SK-N-SH (cell line): ENCODE results near the gene PSMG4. TPM values are rescaled to one million over a fixed set of nuclear protein-coding genes. Genes with fewer than 3 reads are reported as not detected.

Experiments
- CTCF ChIA-PET: fragments of 300-600, 350-600 bp; formaldehyde crosslinking; extraction: SDS; loops from one replicate; lab custom pipeline; 2021; lab: Yijun Ruan, JAX
- POLR2A ChIA-PET: fragments of 350-600 bp; sonication (Branson Sonifier 250); formaldehyde crosslinking; extraction: SDS; loops from one replicate; lab custom pipeline; 2020; ENCODE audit warnings: antibody characterized with exemption, inconsistent platforms; lab: Yijun Ruan, JAX
- DNase-seq: peaks from one replicate; pipeline ENCODE4 v3.0.0; 2012
- H2AFZ ChIP-seq: fragments of 200-600 bp; sonication (generic); 2 replicates; pipeline ENCODE4 v1.8.1; 2016; ENCODE audit warnings: antibody characterized with exemption, mild to moderate bottlenecking, low read depth
- H3F3A ChIP-seq: fragments of 200-600 bp; sonication (generic); replicated peaks from 2 replicates; pipeline ENCODE3; 2016; ENCODE audit warnings: antibody characterized with exemption, mild to moderate bottlenecking; ENCODE audit not compliant: insufficient read depth
- H3K27ac ChIP-seq, 2 experiments: fragments of 200-500 bp in 1 of 2; fragments of 200-600 bp in 1 of 2; sonication (Bioruptor generic) in 1 of 2; sonication (generic), shearing (Covaris generic) in 1 of 2; 2 replicates each; pipeline versions ENCODE4 v1.5.1 to v1.6.1; 2014 to 2016; ENCODE audit warnings: low read depth in 2 of 2, inconsistent platforms in 1 of 2, low read length in 1 of 2, mild to moderate bottlenecking in 1 of 2, mixed read lengths in 1 of 2
- H3K27me3 ChIP-seq: fragments of 200-600 bp; sonication (generic), shearing (Covaris generic); 2 replicates; pipeline ENCODE4 v1.6.1; 2016; ENCODE audit warnings: mixed run types; ENCODE audit not compliant: insufficient read depth
- H3K36me3 ChIP-seq, 2 experiments: fragments of 200-500 bp in 1 of 2; fragments of 200-600 bp in 1 of 2; sonication (Bioruptor generic) in 1 of 2; sonication (generic) in 1 of 2; replicated peaks in 1 of 2; 2 replicates each; pipeline versions ENCODE3 to v1.5.1; 2014 to 2016; ENCODE audit warnings: low read length in 1 of 2, mild to moderate bottlenecking in 1 of 2; ENCODE audit not compliant: insufficient read depth in 2 of 2, control insufficient read depth in 1 of 2
- H3K4me1 ChIP-seq, 2 experiments: fragments of 200-500 bp in 1 of 2; fragments of 200-600 bp in 1 of 2; sonication (Bioruptor generic) in 1 of 2; sonication (generic), shearing (Covaris generic) in 1 of 2; 2 replicates each; pipeline versions ENCODE4 v1.5.1 to v1.6.1; 2014 to 2016; ENCODE audit warnings: low read depth in 1 of 2, low read length in 1 of 2, mixed run types in 1 of 2; ENCODE audit not compliant: insufficient read depth in 2 of 2, control insufficient read depth in 1 of 2
- H3K4me2 ChIP-seq: fragments of 200-600 bp; sonication (generic), shearing (Covaris generic); 2 replicates; pipeline ENCODE4 v1.6.1; 2017; ENCODE audit warnings: mixed run types
- H3K4me3 ChIP-seq, 2 experiments: fragments of 200-500 bp in 1 of 2; fragments of 200-600 bp in 1 of 2; sonication (Bioruptor generic) in 1 of 2; sonication (generic), shearing (Covaris generic) in 1 of 2; 2 replicates each; pipeline versions ENCODE4 v1.5.1 to v1.8.1; 2014 to 2016; ENCODE audit warnings: low read depth in 2 of 2, inconsistent platforms in 1 of 2, low read length in 1 of 2, mild to moderate bottlenecking in 1 of 2, mixed read lengths in 1 of 2, moderate library complexity in 1 of 2
- H3K79me2 ChIP-seq: fragments of 200-600 bp; sonication (generic); 2 replicates; pipeline ENCODE4 v1.8.1; 2017; ENCODE audit warnings: mild to moderate bottlenecking; ENCODE audit not compliant: insufficient read depth
- H3K9ac ChIP-seq: fragments of 200-600 bp; sonication (generic); 2 replicates; pipeline ENCODE4 v1.6.1; 2017; ENCODE audit warnings: mixed run types
- H3K9me2 ChIP-seq: fragments of 200-600 bp; sonication (generic); 2 replicates; pipeline ENCODE4 v1.6.1; 2017; ENCODE audit warnings: mixed run types
- H3K9me3 ChIP-seq: fragments of 200-600 bp; sonication (generic); 2 replicates; pipeline ENCODE4 v1.6.1; 2017; ENCODE audit warnings: mixed run types, mild to moderate bottlenecking, moderate library complexity
- H4K20me1 ChIP-seq: fragments of 200-600 bp; sonication (generic); 2 replicates; pipeline ENCODE4 v1.6.1; 2017; ENCODE audit warnings: mild to moderate bottlenecking, mixed run types; ENCODE audit not compliant: insufficient read depth
- EP300 ChIP-seq, 2 experiments: IDR thresholded peaks; 2 replicates each; pipeline versions ENCODE4 v1.4.0 to v1.6.1; 2012; ENCODE audit warnings: borderline replicate concordance in 1 of 2, low read depth in 1 of 2, low read length in 1 of 2
- EZH2phosphoT487 ChIP-seq: fragments of 200-600 bp; sonication (generic); IDR thresholded peaks from 2 replicates; pipeline ENCODE4 v1.6.1; 2017; ENCODE audit warnings: low read depth, mixed run types, mild to moderate bottlenecking, antibody characterized with exemption, moderate library complexity, borderline replicate concordance
- FOXJ3 ChIP-seq: sonication (generic); formaldehyde crosslinking; IDR thresholded peaks from 2 replicates; pipeline ENCODE4 v1.5.1; 2020; ENCODE audit warnings: mild to moderate bottlenecking, missing genetic modification reagents
- GATA2 ChIP-seq: sonication (generic); formaldehyde crosslinking; IDR thresholded peaks from 2 replicates; pipeline ENCODE4 v1.5.0; 2020; ENCODE audit warnings: mild to moderate bottlenecking, missing genetic modification reagents
- JUND ChIP-seq: IDR thresholded peaks from 2 replicates; pipeline ENCODE4 v1.4.0; 2012
- POLR2AphosphoS5 ChIP-seq: IDR thresholded peaks from 2 replicates; pipeline ENCODE4 v1.6.1; 2012; ENCODE audit warnings: low read depth, low read length
- TCF12 ChIP-seq: IDR thresholded peaks from 2 replicates; pipeline ENCODE4 v1.4.0; 2012
- WGBS: methylation state at CpG from one replicate; pipeline ENCODE4 v1.1.6; 2017; ENCODE audit warnings: low lambda C conversion rate; 5-methylcytosine and 5-hydroxymethylcytosine counted together
- polyA plus RNA-seq, 3 experiments: library from polyadenylated mRNA; depleted of rRNA; stranded (reverse); fragments of >200 nt; gene quantifications; 2 replicates each; pipeline ENCODE4 v1.2.3, GENCODE V29; 2012
- TF ChIP-seq, protein P1 (sequence below): IDR thresholded peaks from 2 replicates; pipeline ENCODE4 v1.4.0; 2012; ENCODE audit warnings: low read depth, borderline replicate concordance
- TF ChIP-seq, protein P2 (sequence below): fragments of 150-350 bp; IDR thresholded peaks from 2 replicates; pipeline ENCODE4 v1.6.1; 2017; ENCODE audit warnings: antibody characterized with exemption, low read length, low read depth, borderline replicate concordance
- TF ChIP-seq, protein P3 (sequence below): fragments of 200-600 bp; sonication (generic); IDR thresholded peaks from 2 replicates; pipeline ENCODE4 v1.6.1; 2017; ENCODE audit warnings: antibody characterized with exemption, mild to moderate bottlenecking, moderate library complexity
- TF ChIP-seq, protein P4 (sequence below): IDR thresholded peaks from 2 replicates; pipeline ENCODE4 v1.6.1; 2012; ENCODE audit warnings: mild to moderate bottlenecking, low read depth, low read length, moderate library complexity
- TF ChIP-seq, protein P5 (sequence below): IDR thresholded peaks from 2 replicates; pipeline ENCODE4 v1.4.0; 2012; ENCODE audit warnings: low read depth, borderline replicate concordance
- TF ChIP-seq, protein P6 (sequence below): IDR thresholded peaks from 2 replicates; pipeline ENCODE4; 2012

Gene PSMG4
- polyA plus RNA-seq, 1 of the 3 experiments (the other 2 are of a cell fraction), result 61.3 TPM

DNA sequence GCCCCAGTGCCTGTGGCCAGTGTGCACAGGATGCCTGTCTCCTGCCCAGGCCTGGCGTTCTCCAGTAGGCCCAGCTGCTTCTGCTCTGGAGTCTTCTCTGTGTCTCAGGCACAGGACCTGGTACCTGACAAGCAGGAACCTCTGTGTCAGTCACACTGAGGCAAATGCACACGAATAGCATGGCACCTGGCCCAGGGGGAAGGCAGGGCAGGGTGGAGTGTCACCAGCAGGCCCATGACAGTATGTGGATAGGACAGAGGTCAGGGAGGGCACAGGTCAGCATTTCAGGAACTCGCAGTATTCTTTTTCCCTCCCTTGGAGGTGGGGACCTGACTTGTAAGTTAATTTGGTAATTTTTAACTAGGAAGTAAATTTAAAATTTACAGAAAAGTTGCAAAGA is 5.6 kb downstream of the PSMG4 start:
- H3K36me3 ChIP-seq, result peaks cover 3 to 42% of the 10 kb centered on the region in 2 experiments
- ChIA-PET CTCF (interaction anchor here (0.5 to 7.5 kb wide), 4 partner anchors 12 to 56 kb away, joined by 3 to 48 read pairs (median 6); no protein-coding TSS in a partner anchor), POLR2A (no interaction called here)
- H3K9ac ChIP-seq, result no peak overlapping the region
- TF ChIP-seq EP300 (IDR thresholded peaks at IDR 0.05; ENCODE audit: borderline replicate concordance in 1 of 2, low read depth in 1 of 2, low read length in 1 of 2), result no peak
- TF ChIP-seq GATA2, result no peak
- TF ChIP-seq, protein P1, sequence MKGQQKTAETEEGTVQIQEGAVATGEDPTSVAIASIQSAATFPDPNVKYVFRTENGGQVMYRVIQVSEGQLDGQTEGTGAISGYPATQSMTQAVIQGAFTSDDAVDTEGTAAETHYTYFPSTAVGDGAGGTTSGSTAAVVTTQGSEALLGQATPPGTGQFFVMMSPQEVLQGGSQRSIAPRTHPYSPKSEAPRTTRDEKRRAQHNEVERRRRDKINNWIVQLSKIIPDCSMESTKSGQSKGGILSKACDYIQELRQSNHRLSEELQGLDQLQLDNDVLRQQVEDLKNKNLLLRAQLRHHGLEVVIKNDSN, result no peak
- no peak for TF ChIP-seq TCF12
- TF ChIP-seq POLR2AphosphoS5, result no peak
- TF ChIP-seq, protein P2, sequence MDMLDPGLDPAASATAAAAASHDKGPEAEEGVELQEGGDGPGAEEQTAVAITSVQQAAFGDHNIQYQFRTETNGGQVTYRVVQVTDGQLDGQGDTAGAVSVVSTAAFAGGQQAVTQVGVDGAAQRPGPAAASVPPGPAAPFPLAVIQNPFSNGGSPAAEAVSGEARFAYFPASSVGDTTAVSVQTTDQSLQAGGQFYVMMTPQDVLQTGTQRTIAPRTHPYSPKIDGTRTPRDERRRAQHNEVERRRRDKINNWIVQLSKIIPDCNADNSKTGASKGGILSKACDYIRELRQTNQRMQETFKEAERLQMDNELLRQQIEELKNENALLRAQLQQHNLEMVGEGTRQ, result no peak
- TF ChIP-seq JUND, result no peak
- TF ChIP-seq, protein P3, sequence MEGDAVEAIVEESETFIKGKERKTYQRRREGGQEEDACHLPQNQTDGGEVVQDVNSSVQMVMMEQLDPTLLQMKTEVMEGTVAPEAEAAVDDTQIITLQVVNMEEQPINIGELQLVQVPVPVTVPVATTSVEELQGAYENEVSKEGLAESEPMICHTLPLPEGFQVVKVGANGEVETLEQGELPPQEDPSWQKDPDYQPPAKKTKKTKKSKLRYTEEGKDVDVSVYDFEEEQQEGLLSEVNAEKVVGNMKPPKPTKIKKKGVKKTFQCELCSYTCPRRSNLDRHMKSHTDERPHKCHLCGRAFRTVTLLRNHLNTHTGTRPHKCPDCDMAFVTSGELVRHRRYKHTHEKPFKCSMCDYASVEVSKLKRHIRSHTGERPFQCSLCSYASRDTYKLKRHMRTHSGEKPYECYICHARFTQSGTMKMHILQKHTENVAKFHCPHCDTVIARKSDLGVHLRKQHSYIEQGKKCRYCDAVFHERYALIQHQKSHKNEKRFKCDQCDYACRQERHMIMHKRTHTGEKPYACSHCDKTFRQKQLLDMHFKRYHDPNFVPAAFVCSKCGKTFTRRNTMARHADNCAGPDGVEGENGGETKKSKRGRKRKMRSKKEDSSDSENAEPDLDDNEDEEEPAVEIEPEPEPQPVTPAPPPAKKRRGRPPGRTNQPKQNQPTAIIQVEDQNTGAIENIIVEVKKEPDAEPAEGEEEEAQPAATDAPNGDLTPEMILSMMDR, result no peak
- no peak overlapping the region for H2AFZ ChIP-seq
- no peaks in the 10 kb centered on the region for H3K27me3 ChIP-seq
- no peak overlapping the region for H3K4me3 ChIP-seq
- WGBS, result 95% methylated on average over 3 of the region's 3 CpGs
- DNase-seq, result no peak
- H3K9me3 ChIP-seq, result no peaks in the 10 kb centered on the region
- peaks cover 6 to 20% of the 10 kb centered on the region in 2 experiments; a peak in 1 of 4 replicates for H3K4me1 ChIP-seq
- no peaks in the 10 kb centered on the region for H3K9me2 ChIP-seq
- no peak overlapping the region for H3K27ac ChIP-seq
- H3F3A ChIP-seq, result no peaks in the 10 kb centered on the region
- peaks cover 20% of the 10 kb centered on the region for H4K20me1 ChIP-seq
- H3K4me2 ChIP-seq, result no peak overlapping the region
- H3K79me2 ChIP-seq, result peaks cover 54% of the 10 kb centered on the region

DNA sequence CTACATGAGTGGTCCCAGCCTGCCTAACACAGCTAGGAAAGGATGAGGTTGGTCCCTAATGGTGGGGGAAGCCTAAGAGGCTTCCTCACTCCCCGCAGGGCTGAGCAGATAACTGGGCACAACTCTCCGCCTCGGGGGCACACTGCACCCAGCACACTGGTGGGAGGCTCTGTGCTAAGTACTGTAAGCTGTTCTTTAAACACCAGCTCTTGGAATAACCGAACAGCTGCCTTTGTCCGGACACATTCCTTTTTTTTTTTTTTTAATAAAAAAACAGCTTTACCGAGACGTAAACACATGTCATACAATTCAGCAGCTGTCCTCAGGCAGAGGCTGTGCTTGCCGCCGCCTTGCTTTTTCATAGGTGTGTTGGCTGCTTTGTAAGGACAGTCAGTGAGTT is 6.9 kb downstream of the PSMG4 start:
- DNase-seq, result no peak
- no peaks in the 10 kb centered on the region for H3F3A ChIP-seq
- CTCF ChIA-PET, result interaction anchor here (0.5 to 1.5 kb wide), 6 partner anchors 14 to 1226 kb away, joined by 3 to 5 read pairs (median 3); no protein-coding TSS in a partner anchor
- H3K27ac ChIP-seq, result no peak overlapping the region
- no peak overlapping the region for H2AFZ ChIP-seq
- no peak overlapping the region for H3K4me3 ChIP-seq
- peaks cover 8 to 51% of the 10 kb centered on the region in 2 experiments for H3K36me3 ChIP-seq
- POLR2A ChIA-PET, result interaction anchor here (0.5 to 0.7 kb wide), 2 partner anchors 39 to 819 kb away, joined by 3 read pairs; no protein-coding TSS in a partner anchor
- 69% methylated on average over 7 of the region's 9 CpGs for WGBS
- no peak for TF ChIP-seq EZH2phosphoT487
- TF ChIP-seq, protein P4, sequence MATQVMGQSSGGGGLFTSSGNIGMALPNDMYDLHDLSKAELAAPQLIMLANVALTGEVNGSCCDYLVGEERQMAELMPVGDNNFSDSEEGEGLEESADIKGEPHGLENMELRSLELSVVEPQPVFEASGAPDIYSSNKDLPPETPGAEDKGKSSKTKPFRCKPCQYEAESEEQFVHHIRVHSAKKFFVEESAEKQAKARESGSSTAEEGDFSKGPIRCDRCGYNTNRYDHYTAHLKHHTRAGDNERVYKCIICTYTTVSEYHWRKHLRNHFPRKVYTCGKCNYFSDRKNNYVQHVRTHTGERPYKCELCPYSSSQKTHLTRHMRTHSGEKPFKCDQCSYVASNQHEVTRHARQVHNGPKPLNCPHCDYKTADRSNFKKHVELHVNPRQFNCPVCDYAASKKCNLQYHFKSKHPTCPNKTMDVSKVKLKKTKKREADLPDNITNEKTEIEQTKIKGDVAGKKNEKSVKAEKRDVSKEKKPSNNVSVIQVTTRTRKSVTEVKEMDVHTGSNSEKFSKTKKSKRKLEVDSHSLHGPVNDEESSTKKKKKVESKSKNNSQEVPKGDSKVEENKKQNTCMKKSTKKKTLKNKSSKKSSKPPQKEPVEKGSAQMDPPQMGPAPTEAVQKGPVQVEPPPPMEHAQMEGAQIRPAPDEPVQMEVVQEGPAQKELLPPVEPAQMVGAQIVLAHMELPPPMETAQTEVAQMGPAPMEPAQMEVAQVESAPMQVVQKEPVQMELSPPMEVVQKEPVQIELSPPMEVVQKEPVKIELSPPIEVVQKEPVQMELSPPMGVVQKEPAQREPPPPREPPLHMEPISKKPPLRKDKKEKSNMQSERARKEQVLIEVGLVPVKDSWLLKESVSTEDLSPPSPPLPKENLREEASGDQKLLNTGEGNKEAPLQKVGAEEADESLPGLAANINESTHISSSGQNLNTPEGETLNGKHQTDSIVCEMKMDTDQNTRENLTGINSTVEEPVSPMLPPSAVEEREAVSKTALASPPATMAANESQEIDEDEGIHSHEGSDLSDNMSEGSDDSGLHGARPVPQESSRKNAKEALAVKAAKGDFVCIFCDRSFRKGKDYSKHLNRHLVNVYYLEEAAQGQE, result no peak
- TF ChIP-seq, protein P5, sequence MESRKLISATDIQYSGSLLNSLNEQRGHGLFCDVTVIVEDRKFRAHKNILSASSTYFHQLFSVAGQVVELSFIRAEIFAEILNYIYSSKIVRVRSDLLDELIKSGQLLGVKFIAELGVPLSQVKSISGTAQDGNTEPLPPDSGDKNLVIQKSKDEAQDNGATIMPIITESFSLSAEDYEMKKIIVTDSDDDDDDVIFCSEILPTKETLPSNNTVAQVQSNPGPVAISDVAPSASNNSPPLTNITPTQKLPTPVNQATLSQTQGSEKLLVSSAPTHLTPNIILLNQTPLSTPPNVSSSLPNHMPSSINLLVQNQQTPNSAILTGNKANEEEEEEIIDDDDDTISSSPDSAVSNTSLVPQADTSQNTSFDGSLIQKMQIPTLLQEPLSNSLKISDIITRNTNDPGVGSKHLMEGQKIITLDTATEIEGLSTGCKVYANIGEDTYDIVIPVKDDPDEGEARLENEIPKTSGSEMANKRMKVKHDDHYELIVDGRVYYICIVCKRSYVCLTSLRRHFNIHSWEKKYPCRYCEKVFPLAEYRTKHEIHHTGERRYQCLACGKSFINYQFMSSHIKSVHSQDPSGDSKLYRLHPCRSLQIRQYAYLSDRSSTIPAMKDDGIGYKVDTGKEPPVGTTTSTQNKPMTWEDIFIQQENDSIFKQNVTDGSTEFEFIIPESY, result no peak
- no peak for TF ChIP-seq TCF12
- TF ChIP-seq, protein P6, sequence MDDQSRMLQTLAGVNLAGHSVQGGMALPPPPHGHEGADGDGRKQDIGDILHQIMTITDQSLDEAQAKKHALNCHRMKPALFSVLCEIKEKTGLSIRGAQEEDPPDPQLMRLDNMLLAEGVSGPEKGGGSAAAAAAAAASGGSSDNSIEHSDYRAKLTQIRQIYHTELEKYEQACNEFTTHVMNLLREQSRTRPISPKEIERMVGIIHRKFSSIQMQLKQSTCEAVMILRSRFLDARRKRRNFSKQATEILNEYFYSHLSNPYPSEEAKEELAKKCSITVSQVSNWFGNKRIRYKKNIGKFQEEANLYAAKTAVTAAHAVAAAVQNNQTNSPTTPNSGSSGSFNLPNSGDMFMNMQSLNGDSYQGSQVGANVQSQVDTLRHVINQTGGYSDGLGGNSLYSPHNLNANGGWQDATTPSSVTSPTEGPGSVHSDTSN, result no peak
- TF ChIP-seq EP300 (IDR thresholded peaks at IDR 0.05; ENCODE audit: borderline replicate concordance in 1 of 2, low read depth in 1 of 2, low read length in 1 of 2), result no peak
- TF ChIP-seq FOXJ3 (CRISPR knock-in tag), result no peak
- peaks cover 2 to 16% of the 10 kb centered on the region in 2 experiments; a peak in 1 of 4 replicates for H3K4me1 ChIP-seq
- peaks cover 46% of the 10 kb centered on the region for H3K79me2 ChIP-seq
- H3K9ac ChIP-seq, result no peak overlapping the region
- H3K9me3 ChIP-seq, result no peaks in the 10 kb centered on the region
- peaks cover 16% of the 10 kb centered on the region for H4K20me1 ChIP-seq
- no peak overlapping the region for H3K4me2 ChIP-seq
- no peaks in the 10 kb centered on the region for H3K9me2 ChIP-seq
- H3K27me3 ChIP-seq, result no peaks in the 10 kb centered on the region
